Epithelial cell of proximal tubule (primary cell): ENCODE measurements around the gene FANCM. TPM values are rescaled to one million over a fixed set of nuclear protein-coding genes. Genes with fewer than 3 reads are reported as not detected.

ENCODE experiments used
- DNase-seq: peaks from one replicate; pipeline ENCODE4 v3.0.0-alpha.2; 2011; ENCODE audit warnings: low read depth
- H3K4me3 ChIP-seq: 2 replicates; pipeline ENCODE4 v1.5.1; 2011; ENCODE audit warnings: low read depth, mild to moderate bottlenecking, low read length
- total RNA-seq: library from RNA; depleted of rRNA; stranded (reverse); fragments of >200 nt; gene quantifications from 2 replicates; pipeline ENCODE4 v1.2.3, GENCODE V29; 2015
- TF ChIP-seq, protein P1 (sequence below): conservative IDR thresholded peaks from 2 replicates; pipeline ENCODE4 v1.5.1; 2012; ENCODE audit warnings: low read depth, mild to moderate bottlenecking, low read length

The FANCM gene
- total RNA-seq, 1 donor from 2014 or later, result 3.9 TPM

DNA sequence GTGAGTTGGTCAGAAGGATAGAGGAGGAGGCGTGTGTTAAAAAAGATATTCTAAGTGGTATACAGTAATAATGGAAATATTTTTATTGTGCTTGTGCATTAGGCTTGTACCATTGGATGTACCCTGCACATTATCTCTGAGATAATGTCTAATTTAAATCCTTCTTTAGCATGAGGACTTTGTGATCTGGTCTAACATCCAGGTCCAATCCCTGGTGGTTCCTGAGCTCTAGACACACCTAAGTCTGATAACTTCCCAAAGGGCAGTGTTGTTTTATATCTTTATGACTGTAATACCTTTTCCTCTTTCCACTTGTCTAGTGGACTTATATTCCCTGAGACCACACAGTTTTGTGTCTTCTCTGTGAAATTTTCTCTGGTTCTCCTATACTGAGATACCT, 31.2 kb upstream of the FANCM start:
- H3K4me3 ChIP-seq, result no peak overlapping the region
- no peak for DNase-seq
- TF ChIP-seq, protein P1, sequence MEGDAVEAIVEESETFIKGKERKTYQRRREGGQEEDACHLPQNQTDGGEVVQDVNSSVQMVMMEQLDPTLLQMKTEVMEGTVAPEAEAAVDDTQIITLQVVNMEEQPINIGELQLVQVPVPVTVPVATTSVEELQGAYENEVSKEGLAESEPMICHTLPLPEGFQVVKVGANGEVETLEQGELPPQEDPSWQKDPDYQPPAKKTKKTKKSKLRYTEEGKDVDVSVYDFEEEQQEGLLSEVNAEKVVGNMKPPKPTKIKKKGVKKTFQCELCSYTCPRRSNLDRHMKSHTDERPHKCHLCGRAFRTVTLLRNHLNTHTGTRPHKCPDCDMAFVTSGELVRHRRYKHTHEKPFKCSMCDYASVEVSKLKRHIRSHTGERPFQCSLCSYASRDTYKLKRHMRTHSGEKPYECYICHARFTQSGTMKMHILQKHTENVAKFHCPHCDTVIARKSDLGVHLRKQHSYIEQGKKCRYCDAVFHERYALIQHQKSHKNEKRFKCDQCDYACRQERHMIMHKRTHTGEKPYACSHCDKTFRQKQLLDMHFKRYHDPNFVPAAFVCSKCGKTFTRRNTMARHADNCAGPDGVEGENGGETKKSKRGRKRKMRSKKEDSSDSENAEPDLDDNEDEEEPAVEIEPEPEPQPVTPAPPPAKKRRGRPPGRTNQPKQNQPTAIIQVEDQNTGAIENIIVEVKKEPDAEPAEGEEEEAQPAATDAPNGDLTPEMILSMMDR, result no peak

DNA sequence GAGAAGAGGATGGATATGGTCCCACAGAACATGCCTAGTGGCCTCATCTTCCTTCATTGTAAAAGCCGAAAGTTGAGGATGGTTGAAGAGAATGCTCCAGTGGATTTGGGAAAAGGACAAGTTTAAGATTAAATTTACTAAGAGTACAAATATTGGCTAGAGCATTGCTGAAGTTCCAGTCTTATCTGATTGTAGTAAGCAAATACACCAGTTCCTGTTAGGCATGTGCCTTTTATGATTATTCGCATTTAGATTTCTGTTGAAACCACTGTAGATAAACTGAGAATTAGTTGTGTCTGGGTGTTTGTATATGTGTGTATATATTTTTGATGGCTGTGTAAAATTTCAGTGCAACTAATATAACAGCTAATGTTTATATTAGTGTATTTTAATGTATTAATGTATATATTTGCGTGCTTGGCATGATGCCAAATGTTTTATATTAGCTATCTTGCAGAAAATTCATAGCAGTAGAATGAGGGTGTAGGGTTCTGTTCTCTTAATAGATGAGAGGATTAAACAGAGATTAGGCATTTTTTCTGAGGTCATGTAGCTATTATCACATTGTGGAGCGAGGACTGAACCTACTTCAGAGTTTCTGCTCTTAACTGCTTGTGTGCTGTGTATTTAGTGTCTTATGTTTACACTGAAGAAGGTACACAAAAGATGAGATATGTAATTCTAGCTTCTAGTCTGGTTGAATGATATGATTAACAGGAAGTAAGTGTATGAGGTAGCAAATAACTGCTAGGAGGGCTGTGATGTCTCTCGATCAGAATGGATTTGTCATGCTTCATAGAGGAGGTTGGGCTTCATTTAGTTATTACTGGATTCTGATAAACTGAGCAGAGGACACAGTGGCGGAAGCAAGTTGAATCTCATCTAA, 22.6 kb upstream of the FANCM start:
- no peak for DNase-seq
- TF ChIP-seq, protein P1, result no peak
- no peak overlapping the region for H3K4me3 ChIP-seq

DNA sequence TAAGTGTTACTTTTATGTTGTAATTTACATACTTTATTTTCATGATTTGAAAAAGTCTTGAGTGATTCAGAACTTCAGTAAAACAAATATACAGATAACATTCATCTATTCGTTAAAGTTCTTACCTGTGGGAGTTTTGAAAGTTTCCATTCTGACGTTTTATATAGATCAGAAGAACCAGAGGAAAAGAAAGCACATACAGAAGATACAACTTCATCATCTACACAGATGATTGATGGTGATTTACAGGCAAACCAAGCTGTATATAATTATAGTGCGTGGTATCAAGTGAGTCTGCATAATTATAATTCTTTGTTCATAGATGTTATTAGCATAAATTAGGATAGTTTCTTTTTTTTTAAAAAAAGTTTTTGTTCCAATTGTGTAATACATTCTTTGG, 21.4 kb upstream of the FANCM start:
- H3K4me3 ChIP-seq, result no peak overlapping the region
- TF ChIP-seq, protein P1, result no peak
- DNase-seq, result no peak

DNA sequence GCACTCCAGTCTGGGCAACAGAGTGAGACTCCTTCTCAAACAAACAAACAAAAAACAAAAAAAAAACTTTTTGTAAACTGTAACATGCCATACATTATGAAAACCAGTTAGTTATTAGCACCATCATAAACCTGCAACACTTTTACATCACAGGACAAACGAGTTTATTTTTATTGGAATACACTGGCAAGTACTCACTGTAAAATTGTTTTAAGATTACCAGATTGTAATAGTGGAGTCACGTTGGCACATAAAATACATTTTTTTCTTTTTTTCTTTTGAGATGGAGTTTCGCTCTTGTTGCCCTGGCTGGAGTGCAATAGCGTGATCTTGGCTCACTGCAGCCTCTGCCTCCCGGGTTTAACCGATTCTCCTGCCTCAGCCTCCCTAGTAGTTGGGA, 17.1 kb upstream of the FANCM start:
- no peak overlapping the region for H3K4me3 ChIP-seq
- no peak for DNase-seq
- TF ChIP-seq, protein P1, result no peak

DNA sequence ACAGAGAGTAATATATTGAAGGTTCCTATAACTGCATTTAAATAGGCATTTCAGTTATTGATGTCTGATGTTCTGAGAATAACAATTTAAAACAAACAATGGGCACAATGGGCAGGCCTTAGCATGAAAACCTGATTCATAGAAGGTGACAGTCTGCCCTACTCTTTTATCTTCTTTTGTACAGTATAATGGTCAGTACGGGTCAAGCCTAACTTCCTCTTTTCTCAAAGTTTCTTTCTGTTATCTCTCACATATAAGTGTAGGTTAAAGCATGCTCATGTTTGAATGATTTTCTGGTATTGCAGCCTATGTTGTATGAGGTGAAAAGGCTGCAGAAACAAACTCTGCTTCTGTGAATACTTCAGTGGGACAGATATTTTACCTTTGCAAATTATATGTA, 15.6 kb upstream of the FANCM start:
- TF ChIP-seq, protein P1, result no peak
- DNase-seq, result no peak
- H3K4me3 ChIP-seq, result no peak overlapping the region

DNA sequence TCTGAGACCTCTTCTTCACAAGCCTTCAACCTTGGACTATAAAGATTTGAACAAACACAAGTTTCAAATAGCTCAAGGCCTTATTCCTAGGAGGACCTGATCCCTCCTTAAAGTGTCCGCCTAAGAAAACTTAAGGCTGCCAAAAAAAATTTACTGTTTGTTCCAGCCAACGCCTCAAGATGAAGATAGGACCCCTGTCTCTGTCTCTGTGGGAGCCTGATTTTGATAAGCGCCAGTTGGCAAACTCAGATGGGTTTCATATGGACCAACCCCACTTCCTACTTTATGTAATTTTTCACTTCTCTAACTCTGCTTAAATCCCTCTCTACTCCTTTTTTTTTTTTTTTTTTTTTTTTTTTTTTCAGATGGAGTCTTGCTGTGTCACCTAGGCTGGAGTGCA, 12.5 kb upstream of the FANCM start:
- no peak for DNase-seq

More for the DNA sequence above, 12.5 kb upstream of the FANCM start:
- TF ChIP-seq, protein P1, result no peak
- no peak overlapping the region for H3K4me3 ChIP-seq
